GM10847 (cell line): ENCODE measurements around the gene GLMN.

ENCODE experiments used
- POLR2A ChIP-seq: IDR thresholded peaks from 2 replicates; pipeline ENCODE4 v1.6.1; 2011; ENCODE audit not compliant: insufficient read length; ENCODE audit errors: extremely low read depth

Gene GLMN

DNA sequence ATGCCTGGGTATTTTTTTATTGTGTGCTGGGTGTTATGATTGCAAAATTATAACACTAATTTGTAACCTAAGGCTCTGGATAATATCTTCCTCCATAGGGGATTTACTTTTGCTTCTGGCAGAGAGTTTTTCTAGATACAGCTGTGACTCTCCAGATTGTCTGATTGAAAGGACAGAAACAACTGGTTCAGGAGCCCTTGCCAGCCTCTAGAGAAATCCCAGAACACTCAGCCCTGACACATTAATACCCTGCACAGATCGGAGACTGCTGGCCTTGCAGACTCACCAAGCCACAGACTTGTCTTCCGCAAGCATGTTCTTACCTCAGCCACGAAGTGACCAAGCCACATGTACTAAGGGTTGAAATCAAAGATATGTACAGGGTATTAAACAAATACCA is 70.4 kb downstream of the GLMN start:
- TF ChIP-seq POLR2A = no peak

- TF ChIP-seq POLR2A = no peak
Observed at GRCh38 chr1:92219028-92219427, 79.8 kb downstream of the GLMN start.

GRCh38 chr1:92218559-92218958 is 80.2 kb downstream of the GLMN start:
- no peak for TF ChIP-seq POLR2A

DNA sequence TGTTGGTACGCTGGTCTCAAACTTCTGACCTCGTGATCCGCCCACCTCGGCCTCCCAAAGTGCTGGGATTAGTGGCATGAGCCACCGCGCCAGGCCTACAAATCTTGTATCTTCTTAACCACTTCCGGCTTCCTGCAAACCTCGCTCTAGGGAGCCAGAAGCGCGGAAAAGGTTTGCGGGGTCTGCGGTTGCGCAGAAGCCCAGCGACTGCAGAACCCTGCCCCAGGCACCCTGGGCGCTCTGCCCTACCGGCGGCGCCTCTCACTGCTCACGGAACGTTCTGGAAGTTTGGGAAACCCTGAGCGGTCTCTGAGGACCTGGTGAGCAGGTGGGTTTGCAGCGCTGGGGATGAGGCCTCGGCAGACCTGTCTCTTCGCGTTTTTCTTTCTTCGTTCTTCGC is 81.1 kb downstream of the GLMN start, which contains the start of gene C1orf146:
Gene C1orf146 (plus strand): TSS at position 195 of the 400 bp plus-strand sequence. CDS start 13,506 bp downstream, outside the sequence.
- TF ChIP-seq POLR2A = no peak

DNA sequence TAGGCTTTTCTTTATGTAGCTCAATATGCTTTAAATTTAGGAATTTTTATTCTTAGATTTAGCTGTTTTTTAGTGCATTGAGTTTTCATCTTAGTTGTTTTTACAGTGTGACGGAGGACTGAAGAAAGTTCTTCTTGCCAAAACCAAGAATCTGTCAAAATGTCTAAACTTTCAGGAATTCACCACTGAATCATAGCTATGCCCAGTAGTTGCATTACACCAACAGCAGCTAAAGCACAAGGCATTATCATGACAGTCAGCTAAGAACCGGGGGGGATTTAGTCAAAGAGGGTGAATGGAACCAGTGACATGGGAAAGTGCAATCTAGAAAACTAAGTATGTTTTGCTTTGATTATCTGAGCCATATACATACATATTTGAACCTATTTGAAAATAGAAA is 87.6 kb downstream of the GLMN start:
- TF ChIP-seq POLR2A = no peak

- TF ChIP-seq POLR2A = no peak
Observed at GRCh38 chr1:92210701-92211100, 88.1 kb downstream of the GLMN start.

DNA sequence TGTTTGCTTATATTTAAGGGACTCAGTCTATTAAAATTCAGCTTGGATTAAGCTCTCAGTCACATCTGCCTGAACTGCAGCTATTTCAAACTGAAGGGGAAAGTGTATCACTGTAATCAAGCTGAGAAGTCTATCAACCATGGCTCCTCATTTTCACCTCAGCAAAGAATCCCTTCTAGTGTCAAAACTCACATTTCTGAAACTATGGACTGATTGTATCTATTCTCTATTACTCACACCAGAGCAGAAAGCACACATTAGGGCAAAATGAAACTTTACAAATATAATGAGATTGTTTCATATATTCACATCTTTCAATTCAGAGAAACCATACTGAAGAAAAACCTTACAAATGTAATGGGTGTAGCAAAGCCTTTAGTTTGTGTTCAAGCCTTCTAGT is 95.7 kb downstream of the GLMN start:
- TF ChIP-seq POLR2A = no peak

DNA sequence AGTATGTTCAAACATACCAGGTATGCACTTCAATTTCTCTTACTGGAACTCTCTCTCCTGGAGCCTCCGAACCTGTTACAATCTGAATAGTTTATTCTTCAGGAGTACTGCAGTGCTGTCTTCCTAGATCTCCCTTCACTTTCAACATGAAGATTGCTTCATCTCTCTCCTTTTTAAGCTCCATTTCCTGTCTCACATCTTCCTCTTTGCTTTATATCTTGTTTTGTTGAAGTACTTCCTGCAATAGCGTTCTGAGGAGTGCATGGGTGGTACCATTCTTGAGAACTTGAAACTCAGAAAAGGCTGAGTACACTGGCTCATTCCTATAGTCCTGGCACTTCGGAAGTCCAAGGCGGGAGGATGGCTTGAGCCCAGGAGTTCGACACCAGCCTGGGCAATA is 96.8 kb downstream of the GLMN start:
- TF ChIP-seq POLR2A = no peak
